Adrenal gland (tissue), 5 donors: ENCODE data around the gene HSPBAP1.

ENCODE experiments used
- POLR2A ChIP-seq, 2 donors: fragments of 450-650 bp; IDR thresholded peaks; one replicate each; pipeline ENCODE4 v1.6.1; 2017; ENCODE audit warnings: antibody characterized with exemption in 2 of 2, mild to moderate bottlenecking in 2 of 2, moderate library complexity in 1 of 2
- TF ChIP-seq, protein P1 (sequence below), 6 experiments: fragments of 450-650 bp in 4 of 6; fragments of 200-600 bp in 2 of 6; sonication (generic) in 1 of 6; IDR thresholded peaks; 1 replicate in 5 of 6; 2 replicates in 1 of 6; pipeline versions ENCODE4 v1.5.1 to v1.8.0; 2016 to 2021; ENCODE audit warnings: antibody characterized with exemption in 6 of 6, mild to moderate bottlenecking in 2 of 6, moderate library complexity in 1 of 6
- donor health status: DM: no; HTN: no; CAD: no.

DNA sequence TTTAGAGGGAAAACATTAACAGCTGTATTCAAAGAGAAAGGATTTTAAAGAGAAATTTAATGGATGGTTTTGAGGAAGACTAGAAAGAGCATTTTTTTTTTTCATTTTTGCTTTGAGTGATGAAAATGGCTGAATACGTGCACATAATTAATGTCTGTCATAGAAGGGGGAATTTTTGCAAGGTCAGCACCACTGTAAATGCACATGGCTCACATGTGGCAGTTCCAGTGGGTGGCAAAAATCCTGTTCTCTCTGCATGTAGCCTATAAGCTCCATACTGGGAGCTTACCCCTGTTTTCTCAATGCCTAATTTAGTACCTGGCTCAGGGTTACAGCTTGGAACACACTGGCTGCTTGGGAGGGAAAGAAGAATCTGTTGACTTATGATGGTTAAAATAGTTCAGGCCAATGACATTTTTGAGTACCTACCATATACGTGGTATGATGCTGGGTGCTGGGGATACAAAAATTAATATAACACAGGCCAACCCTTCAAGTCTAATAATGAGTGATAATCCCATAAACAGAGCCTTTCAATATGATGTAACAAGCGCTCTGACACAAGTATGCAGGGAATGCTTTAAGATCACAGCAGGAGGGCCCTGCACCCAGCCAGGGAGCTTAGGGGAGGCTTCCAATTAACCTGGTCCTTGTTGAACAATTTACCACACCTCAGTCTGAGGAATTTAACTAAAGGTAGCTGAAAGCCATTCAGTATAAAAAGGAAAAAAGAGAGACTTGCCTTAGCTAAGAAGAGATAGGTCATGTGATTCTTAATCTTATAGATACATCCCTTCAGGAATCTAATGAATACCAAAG lies 33.0 kb downstream of the HSPBAP1 start:
- TF ChIP-seq, protein P1, sequence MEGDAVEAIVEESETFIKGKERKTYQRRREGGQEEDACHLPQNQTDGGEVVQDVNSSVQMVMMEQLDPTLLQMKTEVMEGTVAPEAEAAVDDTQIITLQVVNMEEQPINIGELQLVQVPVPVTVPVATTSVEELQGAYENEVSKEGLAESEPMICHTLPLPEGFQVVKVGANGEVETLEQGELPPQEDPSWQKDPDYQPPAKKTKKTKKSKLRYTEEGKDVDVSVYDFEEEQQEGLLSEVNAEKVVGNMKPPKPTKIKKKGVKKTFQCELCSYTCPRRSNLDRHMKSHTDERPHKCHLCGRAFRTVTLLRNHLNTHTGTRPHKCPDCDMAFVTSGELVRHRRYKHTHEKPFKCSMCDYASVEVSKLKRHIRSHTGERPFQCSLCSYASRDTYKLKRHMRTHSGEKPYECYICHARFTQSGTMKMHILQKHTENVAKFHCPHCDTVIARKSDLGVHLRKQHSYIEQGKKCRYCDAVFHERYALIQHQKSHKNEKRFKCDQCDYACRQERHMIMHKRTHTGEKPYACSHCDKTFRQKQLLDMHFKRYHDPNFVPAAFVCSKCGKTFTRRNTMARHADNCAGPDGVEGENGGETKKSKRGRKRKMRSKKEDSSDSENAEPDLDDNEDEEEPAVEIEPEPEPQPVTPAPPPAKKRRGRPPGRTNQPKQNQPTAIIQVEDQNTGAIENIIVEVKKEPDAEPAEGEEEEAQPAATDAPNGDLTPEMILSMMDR (IDR thresholded peaks at IDR 0.05): no peak
- TF ChIP-seq POLR2A (IDR thresholded peaks at IDR 0.05): no peak
